GM19023 (cell line): Measurements from ENCODE around the gene RNF19B.

Experiments used
- ATAC-seq: cut with Tn5 transposase; IDR thresholded peaks from one replicate; pipeline ENCODE4 v1.9.1; 2021; ENCODE audit warnings: mild to moderate bottlenecking, moderate library complexity; ENCODE audit not compliant: unreplicated experiment

The RNF19B gene, protein sequence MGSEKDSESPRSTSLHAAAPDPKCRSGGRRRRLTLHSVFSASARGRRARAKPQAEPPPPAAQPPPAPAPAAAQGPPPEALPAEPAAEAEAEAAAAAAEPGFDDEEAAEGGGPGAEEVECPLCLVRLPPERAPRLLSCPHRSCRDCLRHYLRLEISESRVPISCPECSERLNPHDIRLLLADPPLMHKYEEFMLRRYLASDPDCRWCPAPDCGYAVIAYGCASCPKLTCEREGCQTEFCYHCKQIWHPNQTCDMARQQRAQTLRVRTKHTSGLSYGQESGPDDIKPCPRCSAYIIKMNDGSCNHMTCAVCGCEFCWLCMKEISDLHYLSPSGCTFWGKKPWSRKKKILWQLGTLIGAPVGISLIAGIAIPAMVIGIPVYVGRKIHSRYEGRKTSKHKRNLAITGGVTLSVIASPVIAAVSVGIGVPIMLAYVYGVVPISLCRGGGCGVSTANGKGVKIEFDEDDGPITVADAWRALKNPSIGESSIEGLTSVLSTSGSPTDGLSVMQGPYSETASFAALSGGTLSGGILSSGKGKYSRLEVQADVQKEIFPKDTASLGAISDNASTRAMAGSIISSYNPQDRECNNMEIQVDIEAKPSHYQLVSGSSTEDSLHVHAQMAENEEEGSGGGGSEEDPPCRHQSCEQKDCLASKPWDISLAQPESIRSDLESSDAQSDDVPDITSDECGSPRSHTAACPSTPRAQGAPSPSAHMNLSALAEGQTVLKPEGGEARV

GRCh38 chr1:32964461-32965250 lies at the start of gene RNF19B:
TSS of gene RNF19B (minus strand) at chr1:32964809. CDS start at chr1:32964685, 124 bp downstream.
- peak; percentile 85 for ATAC-seq

DNA sequence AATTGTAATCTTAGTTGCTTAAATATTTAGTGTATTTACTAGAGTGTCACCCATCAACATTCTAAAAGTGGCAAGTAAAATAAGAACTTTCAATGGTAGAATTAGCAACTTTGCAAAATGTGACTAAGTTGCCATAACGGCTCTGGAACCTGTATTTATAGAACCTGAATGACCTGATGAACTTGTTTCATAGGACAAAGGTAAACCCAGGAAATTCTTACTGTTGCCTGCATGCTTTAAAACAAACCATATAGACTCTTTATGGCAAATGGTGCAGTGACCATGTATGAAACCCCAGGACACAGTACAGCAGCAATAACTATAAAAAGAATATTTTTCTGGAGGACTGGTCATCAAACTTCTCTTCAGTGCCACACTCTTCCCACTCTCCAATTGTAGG lies 49.2 kb upstream of the RNF19B start:
- no peak for ATAC-seq

DNA sequence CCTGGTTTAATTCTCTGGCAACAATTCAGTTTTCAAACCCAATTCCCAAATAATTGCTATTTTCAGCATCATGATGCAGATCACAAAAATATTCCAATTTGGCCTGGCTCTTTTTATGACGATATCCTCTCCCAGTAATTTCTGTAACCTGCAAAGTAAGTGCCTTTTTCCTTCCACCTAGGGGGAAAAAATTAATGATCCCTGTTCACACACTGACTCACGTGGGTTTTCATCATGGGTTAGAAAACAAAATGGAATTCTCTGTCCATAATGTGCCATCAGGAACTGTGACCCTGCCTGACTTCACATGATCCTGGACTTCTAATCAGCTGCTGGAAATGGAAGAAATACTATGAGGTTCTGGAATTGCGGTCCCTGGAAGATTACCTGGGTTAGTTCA lies 47.6 kb upstream of the RNF19B start:
- no peak for ATAC-seq

- no peak for ATAC-seq
Observed at GRCh38 chr1:33010932-33011731, 46.5 kb upstream of the RNF19B start.

DNA sequence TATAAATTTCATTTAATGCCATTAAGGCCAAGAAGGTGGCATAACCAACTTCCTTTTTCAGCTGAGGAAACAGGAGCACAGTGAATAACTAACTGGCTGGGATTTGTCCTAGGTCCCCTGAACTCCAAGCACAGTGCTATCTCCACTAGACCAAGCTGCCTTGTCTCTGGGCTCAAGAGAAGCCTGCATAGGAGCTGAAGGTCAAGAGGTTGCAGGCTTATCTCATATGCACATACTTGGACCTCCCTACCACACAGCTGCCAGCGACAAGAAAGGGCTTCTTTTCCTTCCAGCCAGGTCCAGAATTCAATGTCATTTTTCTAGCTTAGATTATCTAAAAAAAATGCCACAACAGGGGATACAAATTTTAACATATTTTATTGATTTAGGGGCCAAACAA lies 45.0 kb upstream of the RNF19B start:
- ATAC-seq = no peak

GRCh38 chr1:33008051-33008914 lies 43.7 kb upstream of the RNF19B start:
- ATAC-seq = no peak

DNA sequence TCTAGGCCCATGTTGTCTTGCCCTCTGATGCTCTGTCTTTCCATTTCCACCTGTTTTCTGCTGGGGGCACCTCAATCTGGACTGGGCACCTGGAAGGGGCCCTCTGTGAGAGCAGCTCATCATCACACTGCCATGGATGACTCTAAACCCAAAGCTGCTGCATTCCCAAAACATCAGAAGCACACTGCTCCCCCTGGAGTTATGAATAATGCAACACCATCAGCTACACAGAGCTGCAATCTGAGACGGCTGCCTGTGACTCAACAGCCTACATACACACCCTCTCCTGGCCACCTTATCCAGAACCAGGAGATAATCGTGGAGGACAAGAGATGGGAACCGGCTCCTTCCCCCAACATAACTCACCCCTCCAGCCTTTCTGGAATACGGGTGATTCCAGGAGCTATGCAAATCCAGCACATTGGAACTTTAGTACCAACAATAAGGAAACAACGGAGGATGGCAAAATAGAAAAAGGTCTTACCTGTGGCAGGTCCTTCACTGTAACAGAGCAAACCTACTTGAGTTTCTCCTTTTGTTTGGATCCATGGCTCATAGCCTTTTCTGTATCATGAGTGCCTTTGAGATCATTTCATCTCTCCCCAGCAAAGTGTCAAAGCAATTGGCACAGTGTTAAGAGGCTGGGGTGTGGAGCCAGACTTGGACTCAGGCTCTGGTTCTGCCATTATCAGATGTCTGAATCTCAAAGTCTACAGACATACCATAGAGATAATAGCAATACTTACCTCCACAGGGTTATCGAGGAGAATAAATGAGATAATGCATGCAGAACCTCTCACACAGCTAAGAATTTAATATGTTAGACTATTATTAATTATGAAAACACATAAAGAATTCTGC lies 42.8 kb upstream of the RNF19B start:
- no peak for ATAC-seq

DNA sequence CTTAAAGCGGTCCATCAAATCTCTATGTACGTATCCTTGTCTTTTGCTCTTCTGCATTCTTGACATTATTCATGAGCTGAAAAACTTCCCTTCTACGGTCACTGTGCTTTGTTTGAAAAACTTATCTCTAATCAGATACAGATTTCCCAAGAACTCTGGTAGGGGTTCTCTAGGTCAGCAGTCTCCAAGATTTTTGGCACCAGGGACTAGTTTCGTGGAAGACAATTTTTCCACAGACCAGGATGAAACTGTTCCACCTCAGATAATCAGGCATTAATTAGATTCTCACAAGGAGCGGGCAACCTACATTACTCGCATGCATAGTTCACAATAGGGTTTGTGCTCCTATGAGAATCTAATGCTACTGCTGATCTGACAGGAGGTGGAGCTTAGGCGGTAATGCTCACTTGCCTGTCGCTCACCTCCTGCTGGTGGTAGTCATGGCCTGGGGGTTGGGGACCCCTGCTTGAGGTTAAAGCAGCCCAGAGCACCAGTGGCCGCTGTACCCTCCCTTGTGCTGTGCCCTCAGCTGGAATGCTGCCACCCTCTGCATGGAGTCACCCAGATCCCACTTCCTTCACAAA lies 41.3 kb upstream of the RNF19B start:
- no peak for ATAC-seq

DNA sequence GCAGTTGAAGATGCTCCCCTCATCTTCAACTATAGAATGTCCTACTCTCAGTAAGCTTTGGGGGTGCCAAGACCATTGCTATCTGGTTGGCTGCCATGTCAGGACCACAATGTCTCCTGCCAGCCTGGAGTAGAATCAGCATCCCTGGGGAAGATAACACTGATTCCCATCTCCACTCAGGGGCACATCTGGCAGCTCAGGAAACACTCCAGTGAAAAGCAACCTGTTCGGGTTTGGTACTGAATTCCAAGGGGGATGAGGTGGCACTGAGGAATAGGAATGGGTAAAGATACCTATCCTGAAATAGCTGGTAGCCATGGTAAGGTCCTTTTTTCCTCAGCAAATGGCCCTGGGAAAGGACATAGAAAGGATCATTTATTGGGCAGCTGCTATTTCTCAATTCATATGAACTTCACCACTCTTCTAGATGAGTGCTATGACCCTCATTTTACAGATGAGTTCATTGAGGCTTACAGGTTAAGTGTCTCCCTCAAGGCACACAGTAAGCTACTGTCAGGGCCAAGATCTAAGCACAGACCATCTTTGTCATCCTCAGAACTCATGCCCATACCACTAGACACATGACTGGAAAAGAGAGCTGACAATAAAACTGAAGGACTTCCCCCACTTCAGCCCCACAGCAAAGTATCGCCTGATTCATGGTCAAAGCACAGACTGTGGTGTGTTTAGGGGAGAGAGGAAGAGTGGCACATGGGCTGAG lies 40.7 kb upstream of the RNF19B start:
- no peak for ATAC-seq

DNA sequence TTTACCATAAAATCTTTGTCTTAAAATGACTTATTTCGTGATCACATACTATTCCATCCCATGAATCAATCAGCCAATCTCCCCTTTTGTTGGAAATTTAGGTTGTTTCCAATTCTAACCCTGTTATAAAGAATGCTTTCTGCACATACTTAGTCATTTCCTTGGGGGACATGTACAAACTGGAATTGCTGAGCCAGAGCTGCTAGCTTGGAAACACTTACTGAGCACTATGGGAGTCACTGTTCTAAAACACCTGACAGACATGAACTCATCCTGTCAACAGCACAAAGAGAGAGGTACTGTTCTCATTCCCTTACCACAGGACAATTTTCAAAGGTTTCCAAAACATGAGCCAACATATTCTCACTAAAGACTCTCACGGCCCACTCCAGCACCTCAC lies 40.0 kb upstream of the RNF19B start:
- ATAC-seq = no peak

DNA sequence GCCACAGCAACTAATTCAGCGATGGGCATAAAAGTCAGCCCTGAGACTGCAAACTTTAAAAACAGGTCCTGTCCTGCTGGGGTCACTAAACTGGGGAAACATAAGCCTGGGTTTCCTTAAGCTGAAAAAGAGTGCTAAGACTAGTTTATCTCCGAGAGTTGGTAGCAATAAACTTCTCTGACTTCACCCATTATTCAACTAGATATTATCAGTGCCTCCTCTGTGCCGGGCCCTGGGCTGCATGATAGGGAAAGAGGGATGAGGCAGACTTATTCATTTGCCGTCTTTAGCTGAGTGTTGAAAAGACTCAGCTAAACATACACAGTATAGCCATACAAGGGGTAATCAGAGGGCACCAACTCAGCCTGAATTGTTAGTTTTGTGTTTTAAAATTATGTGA lies 39.0 kb upstream of the RNF19B start:
- ATAC-seq = no peak

- ATAC-seq = no peak
Observed at GRCh38 chr1:33002006-33002405, 37.4 kb upstream of the RNF19B start.

GRCh38 chr1:33001282-33001681 lies 36.7 kb upstream of the RNF19B start:
- ATAC-seq = no peak

- no peak for ATAC-seq
Observed at GRCh38 chr1:33000427-33001026, 35.9 kb upstream of the RNF19B start.

DNA sequence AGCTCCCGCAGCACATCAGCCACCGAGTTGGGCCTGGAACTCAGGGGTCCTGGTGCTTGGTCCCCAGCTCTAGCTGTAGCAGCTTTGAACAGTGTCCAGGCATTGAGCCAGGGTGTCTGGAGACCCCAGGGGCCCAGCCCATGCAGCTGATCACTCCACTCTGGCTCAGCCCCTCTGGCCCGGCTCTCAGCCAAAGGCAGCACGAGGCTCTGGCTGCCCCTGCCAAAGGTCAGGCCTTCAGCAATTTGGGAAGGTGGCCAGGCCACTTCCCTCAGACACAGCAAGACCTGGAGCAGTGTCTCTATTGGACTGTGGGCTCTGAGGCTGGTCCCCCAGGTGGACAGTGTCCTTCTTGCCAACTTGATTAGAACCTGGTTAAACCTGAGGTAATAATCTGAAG lies 34.4 kb upstream of the RNF19B start:
- ATAC-seq = no peak

GRCh38 chr1:32998064-32998463 lies 33.5 kb upstream of the RNF19B start:
- ATAC-seq = no peak

DNA sequence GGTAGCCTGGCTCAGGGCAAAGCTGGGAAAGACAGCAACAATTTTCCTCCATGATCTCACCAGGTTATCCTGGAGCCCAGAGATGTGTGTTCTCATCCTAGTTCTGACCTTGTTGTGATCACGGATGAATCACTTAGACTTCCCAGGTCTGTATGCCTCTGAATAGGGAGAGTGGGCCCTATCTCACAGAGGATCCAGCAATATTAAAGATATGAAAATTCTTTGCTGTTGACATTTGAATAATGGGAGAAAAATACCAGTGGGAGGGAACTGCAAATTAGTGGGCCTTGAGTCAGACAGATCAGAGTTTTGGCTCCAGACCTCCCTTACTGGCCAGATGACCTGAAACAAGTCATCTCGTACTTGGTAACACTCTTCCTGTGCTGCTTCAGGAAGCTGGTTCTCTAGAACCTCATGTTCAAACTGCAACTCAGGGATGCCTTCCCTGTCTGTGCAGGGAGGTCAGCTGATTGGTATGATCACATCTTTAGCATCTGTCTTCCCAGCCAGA lies 32.8 kb upstream of the RNF19B start:
- ATAC-seq = no peak
